ENCODE data around the gene TIGD3.

GRCh38 chr11:65338676-65339075 lies 15.9 kb upstream of the TIGD3 start:
- TF ChIP-seq EP300 (IDR thresholded peaks at IDR 0.05; ENCODE audit: borderline replicate concordance) (no peak), CEBPB (IDR thresholded peaks at IDR 0.05) (no peak), TCF12 (IDR thresholded peaks at IDR 0.05; ENCODE audit: low read depth) (no peak), MAX (IDR thresholded peaks at IDR 0.05) (no peak), FOXM1 (IDR thresholded peaks at IDR 0.05; ENCODE audit: borderline replicate concordance, low read depth) (no peak), YY1 (IDR thresholded peaks at IDR 0.05; ENCODE audit: low read depth) (no peak), CREB1 (IDR thresholded peaks at IDR 0.05; ENCODE audit: low read depth) (no peak), REST (IDR thresholded peaks at IDR 0.05; ENCODE audit: low read depth) (no peak), RAD21 (IDR thresholded peaks at IDR 0.05; ENCODE audit: low read depth) (no peak), EGR1 (IDR thresholded peaks at IDR 0.05) (no peak), ZBTB7A (IDR thresholded peaks at IDR 0.05; ENCODE audit: low read depth) (no peak), TAF1 (IDR thresholded peaks at IDR 0.05; ENCODE audit: low read depth) (no peak), NFIC (IDR thresholded peaks at IDR 0.05) (no peak)
